IPS-NIHi7 (cell line): Measurements from ENCODE around the gene ALG1.
"Not testable (repeated sequence)": the region's sequence is repeated elsewhere in the genome, so short reads cannot be mapped to it uniquely, and the experiment has no call there.

Experiments
- DNase-seq: peaks from one replicate; pipeline ENCODE4 v3.0.0; 2012; ENCODE audit warnings: mixed read lengths; ENCODE audit errors: extremely low spot score

The ALG1 gene

DNA sequence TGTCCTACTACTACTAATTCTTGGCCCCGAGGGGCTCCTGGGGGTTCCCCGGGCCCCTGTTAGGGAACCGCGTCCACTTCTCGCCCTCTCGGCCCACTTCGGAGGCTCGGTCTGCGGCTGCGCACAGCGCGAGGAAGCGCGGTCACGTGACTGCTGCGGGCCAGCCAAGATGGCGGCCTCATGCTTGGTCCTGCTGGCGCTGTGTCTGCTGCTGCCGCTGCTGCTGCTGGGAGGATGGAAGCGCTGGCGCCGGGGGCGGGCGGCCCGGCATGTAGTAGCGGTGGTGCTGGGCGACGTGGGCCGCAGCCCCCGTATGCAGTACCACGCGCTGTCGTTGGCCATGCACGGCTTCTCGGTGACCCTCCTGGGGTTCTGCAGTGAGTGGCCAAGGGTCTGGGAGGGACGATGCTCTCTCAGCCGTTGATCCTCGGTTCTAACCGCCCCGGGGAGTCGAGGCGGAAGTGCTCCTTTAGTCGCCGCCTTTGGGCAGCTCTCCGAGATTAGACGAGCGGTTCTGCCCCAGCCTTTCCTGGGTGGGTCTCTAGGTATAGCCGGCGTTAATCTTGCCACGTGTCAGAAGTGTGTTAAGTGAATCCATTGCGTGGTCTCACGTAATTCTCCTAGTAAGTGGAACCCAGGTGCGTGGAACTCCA is at the start of gene ALG1:
ALG1 (plus strand) TSS at position 163 of the 653 bp plus-strand sequence; CDS start at position 170, 7 bp downstream.
- peak; percentile 94 for DNase-seq

DNA sequence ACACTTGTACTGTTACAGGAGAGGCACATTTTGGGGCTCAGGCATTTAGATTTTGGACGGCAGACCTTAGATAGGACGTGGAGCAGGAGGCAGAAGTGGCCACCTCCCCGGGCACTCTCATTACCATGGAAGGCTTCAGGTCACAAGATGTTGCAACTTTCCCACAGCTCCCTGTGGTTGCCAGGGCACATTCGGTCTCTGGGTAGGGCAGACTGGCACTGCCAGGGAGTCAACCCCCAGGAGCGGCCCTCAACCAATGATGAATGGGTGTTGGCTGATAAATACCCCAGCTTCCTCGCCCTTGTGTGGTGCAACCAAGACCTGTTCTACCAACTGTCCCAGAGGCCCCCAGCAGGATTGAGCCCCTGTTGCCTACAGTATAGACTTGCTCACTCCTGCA is 49.1 kb upstream of the ALG1 start:
- no peak for DNase-seq

DNA sequence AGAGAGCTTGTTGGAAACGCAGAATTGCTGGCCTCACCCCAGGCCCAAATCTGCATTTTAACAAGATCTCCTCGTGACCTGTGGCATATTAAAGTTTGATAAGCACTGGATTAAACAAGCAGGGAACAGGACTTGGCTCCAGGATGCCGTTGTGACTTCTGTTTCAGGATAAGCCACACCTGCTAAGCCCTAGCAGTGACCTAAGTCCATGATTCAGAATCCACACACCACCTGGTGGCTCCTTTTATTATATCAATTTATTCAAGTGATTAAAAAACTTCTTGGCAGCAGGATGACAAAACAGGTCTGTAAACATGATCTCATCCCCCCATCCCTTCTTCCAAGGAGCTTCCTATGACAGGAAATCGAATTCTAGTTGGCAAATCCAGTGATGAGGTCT is 47.0 kb upstream of the ALG1 start:
- no peak for DNase-seq

DNA sequence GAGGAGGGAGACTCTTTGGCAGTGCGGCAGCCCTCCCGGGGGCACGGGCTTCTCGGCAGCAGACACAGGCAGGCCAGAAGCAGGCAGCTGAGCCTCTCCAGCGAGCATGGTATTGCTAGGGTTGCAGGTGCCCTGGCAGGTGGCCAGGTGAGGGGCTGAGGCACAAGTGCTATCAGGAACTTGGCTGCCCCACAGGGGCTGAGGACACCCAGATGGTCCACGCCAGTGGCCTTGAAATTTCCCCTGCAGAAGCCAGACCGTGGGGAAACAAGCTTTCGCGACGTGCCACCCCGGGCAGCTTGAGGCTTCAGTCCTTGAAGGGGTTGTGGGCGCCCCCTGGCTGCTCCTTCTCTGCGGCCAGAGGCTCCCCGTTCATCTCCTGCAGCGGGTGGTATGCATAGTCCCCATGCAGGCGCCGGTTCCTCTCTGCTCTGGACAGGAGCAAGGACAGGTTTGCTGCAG is 46.4 kb upstream of the ALG1 start:
- peak; percentile 91 for DNase-seq

- DNase-seq: no peak
Observed at GRCh38 chr16:5026664-5027063, 45.0 kb upstream of the ALG1 start.

GRCh38 chr16:5027086-5027485 is 44.6 kb upstream of the ALG1 start:
- no peak for DNase-seq

DNA sequence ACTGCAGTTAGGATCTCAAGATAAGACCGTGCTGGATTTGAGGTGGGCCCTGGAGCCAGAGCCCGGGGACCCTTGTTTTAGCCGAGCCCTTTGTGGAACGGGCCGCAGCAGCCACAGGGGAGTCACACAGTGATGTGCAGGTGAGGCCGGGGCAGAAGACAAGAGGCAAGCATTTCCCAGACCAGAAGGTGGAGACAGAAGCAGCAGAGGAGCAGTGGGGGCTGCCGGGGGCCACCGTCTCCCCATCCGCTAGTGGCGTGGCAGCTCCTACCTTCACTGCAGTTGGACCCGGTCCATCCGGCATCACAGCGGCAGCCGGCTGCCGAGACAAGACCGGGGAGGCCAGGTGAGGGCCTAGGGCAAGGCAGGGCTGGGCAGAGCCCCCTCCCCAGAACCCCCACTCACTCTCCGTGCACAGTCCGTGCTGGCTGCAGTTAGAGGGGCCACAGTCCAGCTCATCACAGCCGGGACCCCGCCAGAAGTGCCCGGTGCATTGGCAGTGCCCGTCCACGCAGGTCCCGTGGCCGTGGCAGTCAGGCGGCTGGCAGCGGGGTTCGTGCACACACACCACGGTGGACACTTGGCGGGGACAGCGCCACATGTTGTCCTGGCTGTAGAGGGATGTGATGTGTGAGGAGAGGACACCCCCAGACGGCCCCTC is 43.9 kb upstream of the ALG1 start:
- DNase-seq: no peak

GRCh38 chr16:5028950-5029475 is 42.6 kb upstream of the ALG1 start:
- no peak for DNase-seq

- no peak for DNase-seq
Observed at GRCh38 chr16:5030251-5030870, 41.3 kb upstream of the ALG1 start.

- no peak for DNase-seq
Observed at GRCh38 chr16:5031601-5032000, 40.0 kb upstream of the ALG1 start.

- DNase-seq: no peak
Observed at GRCh38 chr16:5032748-5033167, 38.9 kb upstream of the ALG1 start.

GRCh38 chr16:5033256-5034166 is 38.1 kb upstream of the ALG1 start, which contains the start of gene NAGPA:
Gene NAGPA, minus strand, starts transcription at chr16:5033935. Its CDS starts 21 bp downstream, at chr16:5033914.
- peak; percentile 95 for DNase-seq

DNA sequence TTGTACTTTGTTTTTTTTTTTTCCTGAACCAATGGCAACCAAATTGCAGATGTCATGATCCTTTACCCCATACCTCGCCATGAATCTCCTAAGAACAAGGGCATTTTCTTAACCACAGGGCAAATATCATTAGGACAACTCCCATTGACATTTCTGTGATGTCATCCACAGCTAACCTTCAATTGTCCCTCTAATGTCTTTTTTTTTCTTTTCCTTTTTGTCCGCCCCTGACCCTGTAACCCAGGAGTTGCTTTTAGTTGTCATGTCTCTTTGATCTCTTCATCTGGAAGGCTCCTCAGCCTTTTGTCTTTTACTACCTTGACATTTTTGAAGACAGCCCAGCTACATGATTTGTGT is 37.5 kb upstream of the ALG1 start:
- DNase-seq: no peak

DNA sequence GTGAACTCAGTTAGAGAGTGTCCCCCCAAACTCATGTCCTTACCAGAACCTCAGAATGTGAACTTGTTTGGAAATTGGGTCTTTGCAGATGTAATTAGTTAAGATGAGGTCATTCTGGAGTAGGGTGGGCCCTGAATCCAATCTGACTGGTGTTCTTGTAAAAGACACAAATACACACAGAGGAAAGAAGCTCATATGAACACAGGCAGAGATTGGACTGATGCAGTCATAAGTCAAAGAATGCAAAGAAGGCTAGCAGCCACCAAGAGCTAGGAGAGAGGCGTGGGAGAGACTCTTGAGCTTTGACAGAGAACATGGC is 35.8 kb upstream of the ALG1 start:
- no peak for DNase-seq

DNA sequence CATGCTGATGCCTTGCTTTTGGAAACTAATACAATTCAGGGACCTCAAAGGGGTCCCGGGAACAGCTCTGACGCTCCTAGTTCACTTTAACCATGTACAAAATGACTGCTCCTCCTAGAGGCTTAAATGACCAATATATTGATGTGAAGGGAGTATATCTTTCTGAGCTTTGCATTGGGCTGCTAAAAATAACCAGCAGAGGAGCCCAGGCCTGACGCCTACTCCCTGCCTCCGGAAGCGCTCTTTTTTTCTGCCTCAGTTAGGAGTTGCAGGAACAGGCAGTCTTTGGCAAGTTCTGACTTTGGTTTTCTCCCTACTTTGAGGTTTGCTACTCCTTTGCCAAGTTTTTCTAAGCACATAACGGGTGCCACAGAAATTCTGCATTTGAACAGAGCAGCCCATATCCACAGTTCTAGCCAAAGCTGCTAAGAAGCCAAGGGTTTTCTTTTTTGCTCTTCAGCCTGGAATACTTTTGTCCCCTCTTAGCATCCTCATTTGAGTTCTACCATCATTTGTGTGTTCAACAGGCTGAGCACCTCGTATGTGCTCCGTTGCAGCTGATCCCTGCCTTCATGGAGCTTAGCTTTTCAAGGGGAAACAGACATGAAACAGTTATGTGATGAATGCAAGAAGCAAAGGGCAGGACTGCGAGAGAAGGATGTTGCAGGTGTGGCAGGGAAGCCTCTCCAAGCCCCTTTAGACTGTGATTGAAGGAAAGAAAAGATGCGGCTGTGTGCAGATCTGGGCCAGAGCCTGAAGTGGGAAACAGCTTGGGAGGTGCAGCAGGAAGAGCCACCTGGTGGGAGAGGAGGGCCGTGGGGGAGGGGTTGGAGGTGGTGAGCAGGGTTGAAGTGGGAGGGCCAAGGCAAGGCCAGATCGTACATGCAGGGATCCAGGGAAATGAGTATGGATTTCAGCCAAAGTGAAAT is 35.2 kb upstream of the ALG1 start:
- peak; percentile 81 for DNase-seq

DNA sequence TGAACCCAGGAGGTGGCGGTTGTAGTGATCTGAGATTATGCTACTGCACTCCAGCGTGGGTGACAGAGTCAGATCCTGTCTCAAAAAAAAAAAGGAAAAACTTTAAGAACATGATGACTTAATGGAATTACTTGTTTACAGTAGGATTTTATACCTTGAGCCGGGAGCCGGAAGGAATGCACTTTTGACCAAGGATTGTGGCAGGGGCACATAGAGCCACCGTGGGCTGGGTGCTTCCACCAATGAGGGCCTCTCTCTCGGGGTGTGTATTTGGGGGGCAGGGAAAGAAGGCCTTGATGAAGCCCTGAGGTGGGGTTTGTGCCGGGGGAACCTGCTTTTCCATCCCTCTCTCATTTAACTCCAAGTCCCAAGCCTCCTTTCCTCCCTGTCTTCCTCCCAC is 31.2 kb upstream of the ALG1 start:
- no peak for DNase-seq

- DNase-seq: peak; percentile 7
Observed at GRCh38 chr16:5041600-5042133, 30.0 kb upstream of the ALG1 start.

DNA sequence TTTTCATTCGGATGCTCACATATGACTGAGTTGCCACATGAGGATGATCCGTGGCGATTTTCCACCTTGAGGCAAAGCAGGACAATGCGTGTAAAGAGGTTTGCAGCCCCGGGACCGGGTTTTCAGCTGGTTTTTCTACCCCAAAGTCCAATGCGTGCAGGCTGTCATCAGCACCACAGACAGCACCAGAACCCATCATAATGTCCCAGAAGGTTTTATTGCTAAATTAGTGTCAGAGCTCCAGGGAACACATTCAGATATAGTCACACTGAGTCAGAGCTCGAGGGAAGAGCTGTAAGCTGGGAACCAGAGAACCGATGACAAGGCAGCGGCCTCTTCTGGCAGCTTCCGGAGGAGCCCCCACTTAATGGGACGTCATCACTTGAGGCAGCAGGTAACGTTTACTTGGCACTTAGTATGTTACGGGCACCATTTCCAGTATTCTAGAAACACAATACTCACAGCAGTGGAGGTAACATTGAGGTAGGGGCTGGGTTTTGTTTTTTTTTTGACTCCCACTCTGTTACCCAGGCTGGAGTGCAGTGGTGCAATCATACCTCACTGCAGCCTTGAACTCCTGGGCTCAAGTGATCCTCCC is 29.0 kb upstream of the ALG1 start:
- DNase-seq: peak; percentile 54

DNA sequence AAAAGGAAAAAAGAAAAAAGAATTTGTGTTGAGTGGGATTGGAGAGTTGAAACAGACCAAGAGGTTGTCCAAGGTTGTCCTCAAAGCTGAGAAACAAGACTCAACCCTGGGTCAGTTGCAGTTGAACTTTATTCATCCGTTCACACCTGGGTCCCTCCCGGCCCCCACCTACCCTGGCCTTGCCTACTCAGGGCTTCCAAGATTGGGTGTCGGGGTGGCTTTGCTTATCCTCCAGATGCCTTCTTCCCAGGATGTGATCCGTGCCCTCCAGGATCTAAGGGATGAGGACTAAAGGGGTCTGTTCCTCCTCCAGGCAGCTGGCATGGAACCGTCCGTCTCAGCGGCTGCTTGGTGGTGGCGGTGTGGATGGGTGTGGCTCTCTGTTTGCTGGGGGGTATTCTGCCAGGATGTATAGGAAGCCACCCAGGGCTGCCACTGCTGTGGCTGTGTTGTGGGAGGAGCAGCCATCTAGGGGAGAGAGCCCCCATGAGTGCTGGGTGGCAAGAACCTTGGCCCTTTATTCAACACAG is 27.6 kb upstream of the ALG1 start:
- DNase-seq: no peak

DNA sequence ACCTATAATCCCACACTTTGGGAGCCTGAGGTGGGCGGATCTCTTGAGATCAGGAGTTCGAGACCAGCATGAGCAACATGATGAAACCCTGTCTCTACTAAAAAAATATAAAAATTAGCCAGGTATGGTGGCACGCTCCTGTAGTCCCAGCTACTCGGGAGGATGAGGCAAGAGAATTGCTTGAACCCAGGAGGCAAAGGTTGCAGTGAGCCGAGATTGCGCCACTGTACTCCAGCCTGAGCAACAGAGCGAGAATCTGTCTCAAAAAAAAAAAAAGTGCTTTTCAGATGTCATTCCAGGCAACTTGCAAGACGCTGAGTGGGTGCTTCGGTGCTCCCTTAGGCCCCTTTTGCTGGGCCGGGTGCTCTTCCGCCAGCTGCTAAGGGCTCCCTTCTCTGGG is 27.1 kb upstream of the ALG1 start:
- not testable (repeated sequence) for DNase-seq
